Stomach (tissue), 9 donors: ENCODE measurements around the gene MALRD1. TPM values are rescaled to one million over a fixed set of nuclear protein-coding genes. Genes with fewer than 3 reads are reported as not detected.

Source experiments
- DNase-seq, 2 donors: peaks; one replicate each; pipeline versions ENCODE4 v3.0.0 to v3.0.0-alpha.2; 2013 to 2019
- H3K27ac ChIP-seq, 5 donors: fragments of 200-600 bp in 4 of 5; sonication (generic) in 4 of 5; one replicate each; pipeline ENCODE4 v1.5.1; 2013 to 2019; ENCODE audit warnings: mild to moderate bottlenecking in 1 of 5, moderate library complexity in 1 of 5
- H3K27me3 ChIP-seq, 3 donors: fragments of 200-600 bp; sonication (generic); one replicate each; pipeline ENCODE4 v1.5.1; 2017 to 2019; ENCODE audit warnings: mixed run types in 1 of 3
- H3K36me3 ChIP-seq, 4 donors: fragments of 200-600 bp; sonication (generic); 1 replicate in 3 of 4; 2 replicates in 1 of 4; pipeline ENCODE4 v1.5.1; 2016 to 2019
- H3K4me1 ChIP-seq, 4 donors: fragments of 200-600 bp; sonication (generic); one replicate each; pipeline ENCODE4 v1.5.1; 2016 to 2019
- H3K4me3 ChIP-seq, 4 donors: fragments of 200-600 bp; sonication (generic) in 3 of 4; one replicate each; pipeline ENCODE4 v1.5.1; 2016 to 2019; ENCODE audit warnings: mild to moderate bottlenecking in 1 of 4
- H3K9me3 ChIP-seq, 4 donors: fragments of 200-600 bp; sonication (generic); one replicate each; pipeline ENCODE4 v1.5.1; 2016 to 2019
- CTCF ChIP-seq, 7 experiments: fragments of 450-650 bp in 4 of 7; fragments of 200-600 bp in 3 of 7; sonication (generic) in 3 of 7; IDR thresholded peaks; one replicate each; pipeline ENCODE4 v1.5.1; 2016 to 2019; ENCODE audit warnings: antibody characterized with exemption in 7 of 7, control low read depth in 2 of 7, mild to moderate bottlenecking in 1 of 7
- EP300 ChIP-seq: sonication (generic); formaldehyde crosslinking; IDR thresholded peaks from one replicate; pipeline ENCODE4 v1.6.1; 2017; ENCODE audit warnings: antibody characterized with exemption
- POLR2A ChIP-seq, 4 donors: fragments of 450-650 bp; IDR thresholded peaks; one replicate each; pipeline ENCODE4 v1.6.1; 2016; ENCODE audit warnings: antibody characterized with exemption in 4 of 4, control low read depth in 2 of 4, mild to moderate bottlenecking in 1 of 4, moderate library complexity in 1 of 4
- POLR2AphosphoS5 ChIP-seq, 3 donors: sonication (generic); formaldehyde crosslinking; IDR thresholded peaks; one replicate each; pipeline ENCODE4 v1.6.1; 2016; ENCODE audit warnings: antibody characterized with exemption in 3 of 3
- WGBS, 5 donors: extraction: QIAGEN DNeasy Blood & Tissue Kit in 3 of 5; methylation state at CpG; one replicate each; pipeline versions ENCODE4 v1.1.5 to v1.1.7; 2013 to 2018; 5-methylcytosine and 5-hydroxymethylcytosine counted together
- intact Hi-C: fragments of 100-400 bp; cut with DNase I; formaldehyde crosslinking; loops from one replicate; pipeline ENCODE4 v1.15.1; 2023; ENCODE audit warnings: low total_unique reads
- polyA plus RNA-seq, 3 donors: library from polyadenylated mRNA; stranded (reverse); fragments of 200-250 nt; gene quantifications; one replicate each; pipeline ENCODE4 v1.2.3, GENCODE V29; 2013
- total RNA-seq, 5 donors: library from RNA; depleted of rRNA; stranded (reverse); fragments of >200 nt; gene quantifications; one replicate each; pipeline versions ENCODE4 v1.1.0 to v1.2.3, GENCODE V29; 2014 to 2016
- donor health status: healthy with polysubstance abuse.
- donor health status: Bipolar disorder and iron deficiency.
- donor health status: healthy.

Gene MALRD1
- total and polyA plus RNA-seq, 8 donors, result 0.10 to 9.7 (median 0.94) TPM; not detected in 2

GRCh38 chr10:19488592-19489280 is 440.1 kb downstream of the MALRD1 start:
- H3K27me3 ChIP-seq, result no peaks in the 10 kb centered on the region
- H3K36me3 ChIP-seq, result no peaks in the 10 kb centered on the region
- H3K9me3 ChIP-seq, result no peaks in the 10 kb centered on the region
- DNase-seq, result peak in 1 of 2 donors; percentile 83
- no peaks in the 10 kb centered on the region for H3K4me1 ChIP-seq
- 16 to 56% (median 27%) methylated on average over 23 of the region's 23 CpGs for WGBS, 5 donors
- peak overlapping the region; percentile 22 to 33 (median 26) for H3K4me3 ChIP-seq
- H3K27ac ChIP-seq, result no peak overlapping the region
- intact Hi-C loops, result no loop called here
- TF ChIP-seq CTCF (IDR thresholded peaks at IDR 0.05) (no peak), POLR2AphosphoS5 (IDR thresholded peaks at IDR 0.05) (no peak), POLR2A (IDR thresholded peaks at IDR 0.05) (no peak), EP300 (no peak)

- TF ChIP-seq POLR2AphosphoS5 (IDR thresholded peaks at IDR 0.05) (no peak), POLR2A (IDR thresholded peaks at IDR 0.05) (no peak), EP300 (no peak)
- WGBS, 5 donors, result 86 to 96% (median 93%) methylated on average over 2 of the region's 2 CpGs
- no peaks in the 10 kb centered on the region for H3K36me3 ChIP-seq
- intact Hi-C loops, result no loop called here
- H3K27ac ChIP-seq, result no peak overlapping the region
- H3K4me1 ChIP-seq, result no peaks in the 10 kb centered on the region
- H3K27me3 ChIP-seq, result no peaks in the 10 kb centered on the region
- H3K9me3 ChIP-seq, result peaks cover 0 to 3% (median 0%) of the 10 kb centered on the region in 4 donors
- no peak for DNase-seq
- H3K4me3 ChIP-seq, result no peak overlapping the region
Measured at GRCh38 chr10:19491166-19491565, 442.6 kb downstream of the MALRD1 start.

- 92 to 100% (median 96%) methylated on average over 3 of the region's 3 CpGs for WGBS, 5 donors
- H3K36me3 ChIP-seq, result no peaks in the 10 kb centered on the region
- TF ChIP-seq CTCF (IDR thresholded peaks at IDR 0.05), result no peak
- no peak for TF ChIP-seq POLR2AphosphoS5 (IDR thresholded peaks at IDR 0.05)
- no peak for TF ChIP-seq EP300
- no peak for TF ChIP-seq POLR2A (IDR thresholded peaks at IDR 0.05)
- intact Hi-C loops, result no loop called here
- H3K27ac ChIP-seq, result no peak overlapping the region
- no peaks in the 10 kb centered on the region for H3K4me1 ChIP-seq
- H3K27me3 ChIP-seq, result no peaks in the 10 kb centered on the region
- peaks cover 0 to 3% (median 0%) of the 10 kb centered on the region in 4 donors for H3K9me3 ChIP-seq
- H3K4me3 ChIP-seq, result no peak overlapping the region
- no peak for DNase-seq
Measured at GRCh38 chr10:19493917-19494316, 445.3 kb downstream of the MALRD1 start.

GRCh38 chr10:19497026-19497425 is 448.4 kb downstream of the MALRD1 start:
- H3K27me3 ChIP-seq, result no peaks in the 10 kb centered on the region
- H3K27ac ChIP-seq, result no peak overlapping the region
- intact Hi-C loops, result no loop called here
- no peaks in the 10 kb centered on the region for H3K4me1 ChIP-seq
- H3K36me3 ChIP-seq, result no peaks in the 10 kb centered on the region
- H3K4me3 ChIP-seq, result no peak overlapping the region
- no peak for DNase-seq
- H3K9me3 ChIP-seq, result peaks cover 0 to 3% (median 0%) of the 10 kb centered on the region in 4 donors
- 84 to 89% (median 88%) methylated on average over 4 of the region's 4 CpGs for WGBS, 5 donors
- no peak for TF ChIP-seq CTCF (IDR thresholded peaks at IDR 0.05)
- no peak for TF ChIP-seq POLR2AphosphoS5 (IDR thresholded peaks at IDR 0.05)
- no peak for TF ChIP-seq POLR2A (IDR thresholded peaks at IDR 0.05)
- no peak for TF ChIP-seq EP300
